Measurements from ENCODE around the gene SERPINA3. TPM values are rescaled to one million over a fixed set of nuclear protein-coding genes. Genes with fewer than 3 reads are reported as not detected.

Gene SERPINA3
- total and polyA plus RNA-seq, 8 donors: 1,011 to 4,136 (median 2,518) TPM

DNA sequence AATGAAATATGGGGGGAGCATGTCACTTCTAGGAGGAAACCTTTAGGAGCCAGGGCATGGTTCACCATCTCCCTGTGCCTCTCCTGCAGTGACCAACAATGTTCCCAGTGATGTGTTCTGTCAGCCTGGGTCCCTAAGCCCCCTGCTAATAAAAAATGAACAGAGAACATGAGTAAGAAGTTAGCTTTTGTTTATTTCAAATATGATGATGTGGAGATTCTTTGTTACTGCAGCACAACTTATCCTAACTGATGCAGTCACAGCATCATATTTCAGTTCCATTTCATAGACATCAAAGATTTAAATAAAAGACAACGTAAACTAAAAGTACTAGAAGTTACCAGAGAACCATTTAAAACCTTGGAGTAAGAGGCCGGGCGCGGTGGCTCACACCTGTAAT lies 43.9 kb downstream of the SERPINA3 start:
- H3K9me3 ChIP-seq: no peaks in the 10 kb centered on the region
- no peak for FAIRE-seq

DNA sequence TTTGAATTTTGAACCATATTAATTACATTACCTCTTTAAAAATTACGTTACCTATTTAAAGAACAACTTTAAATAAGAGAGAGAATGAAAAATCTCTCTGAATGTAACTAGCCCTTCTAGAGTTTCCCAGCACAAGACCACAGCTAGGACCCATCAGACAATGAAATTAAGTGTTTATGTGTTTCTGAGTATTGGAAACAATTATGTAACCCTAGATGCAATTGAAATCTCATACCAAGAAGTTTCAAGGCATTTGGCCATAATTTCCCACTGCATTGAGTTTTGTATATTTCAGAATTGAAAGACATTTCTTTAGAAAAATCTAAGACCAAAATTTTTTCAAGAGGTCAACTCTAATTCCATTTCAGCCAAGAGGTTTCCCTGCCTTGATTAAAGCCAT lies 47.1 kb downstream of the SERPINA3 start:
- peaks cover 0 to 6% (median 0%) of the 10 kb centered on the region in 3 donors for H3K4me1 ChIP-seq
- whole genome bisulfite sequencing, 2 donors: 84 to 90% methylated on average over 1 of the region's 1 CpG
- TF ChIP-seq, protein P1, sequence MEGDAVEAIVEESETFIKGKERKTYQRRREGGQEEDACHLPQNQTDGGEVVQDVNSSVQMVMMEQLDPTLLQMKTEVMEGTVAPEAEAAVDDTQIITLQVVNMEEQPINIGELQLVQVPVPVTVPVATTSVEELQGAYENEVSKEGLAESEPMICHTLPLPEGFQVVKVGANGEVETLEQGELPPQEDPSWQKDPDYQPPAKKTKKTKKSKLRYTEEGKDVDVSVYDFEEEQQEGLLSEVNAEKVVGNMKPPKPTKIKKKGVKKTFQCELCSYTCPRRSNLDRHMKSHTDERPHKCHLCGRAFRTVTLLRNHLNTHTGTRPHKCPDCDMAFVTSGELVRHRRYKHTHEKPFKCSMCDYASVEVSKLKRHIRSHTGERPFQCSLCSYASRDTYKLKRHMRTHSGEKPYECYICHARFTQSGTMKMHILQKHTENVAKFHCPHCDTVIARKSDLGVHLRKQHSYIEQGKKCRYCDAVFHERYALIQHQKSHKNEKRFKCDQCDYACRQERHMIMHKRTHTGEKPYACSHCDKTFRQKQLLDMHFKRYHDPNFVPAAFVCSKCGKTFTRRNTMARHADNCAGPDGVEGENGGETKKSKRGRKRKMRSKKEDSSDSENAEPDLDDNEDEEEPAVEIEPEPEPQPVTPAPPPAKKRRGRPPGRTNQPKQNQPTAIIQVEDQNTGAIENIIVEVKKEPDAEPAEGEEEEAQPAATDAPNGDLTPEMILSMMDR (IDR thresholded peaks at IDR 0.05): no peak
- H3K36me3 ChIP-seq: no peaks in the 10 kb centered on the region
- no peak overlapping the region for H3K27ac ChIP-seq
- H3K9me3 ChIP-seq: no peaks in the 10 kb centered on the region
- ATAC-seq: no peak
- no peak for DNase-seq
- H3K4me3 ChIP-seq: no peak overlapping the region
- intact Hi-C loops (cut with DNase I): no loop called here
- FAIRE-seq: no peak
- H3K27me3 ChIP-seq: no peaks in the 10 kb centered on the region

More for the DNA sequence above, 43.9 kb downstream of the SERPINA3 start:
- H3K27me3 ChIP-seq: no peaks in the 10 kb centered on the region
- H3K27ac ChIP-seq: peak overlapping the region in 1 of 4 donors; percentile 9
- TF ChIP-seq, protein P1 (IDR thresholded peaks at IDR 0.05): no peak
- no peak overlapping the region for H3K4me3 ChIP-seq
- intact Hi-C loops (cut with DNase I): no loop called here
- DNase-seq: no peak
- 91 to 95% methylated on average over 4 of the region's 4 CpGs for WGBS, 2 donors
- H3K36me3 ChIP-seq: no peaks in the 10 kb centered on the region
- peaks cover 0 to 6% (median 0%) of the 10 kb centered on the region in 3 donors for H3K4me1 ChIP-seq
- ATAC-seq: no peak

DNA sequence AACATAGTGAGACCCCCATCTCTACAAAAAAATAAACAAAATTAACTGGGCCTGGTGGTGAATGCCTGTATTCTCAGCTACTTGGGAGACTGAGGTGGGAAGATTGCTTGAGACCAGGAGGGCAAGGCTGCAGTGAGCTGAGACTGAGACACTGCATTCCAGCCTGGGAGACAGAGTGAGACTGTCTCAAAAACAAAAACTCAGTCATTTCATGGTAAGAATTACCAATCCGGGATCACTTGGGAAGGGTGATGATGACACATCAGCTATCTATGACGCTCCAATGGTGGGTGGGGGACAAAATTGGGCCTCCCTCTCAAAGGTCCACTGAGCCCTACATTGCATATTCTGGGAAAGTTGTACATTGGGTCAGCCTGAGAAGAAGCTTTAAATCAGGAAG lies 47.7 kb downstream of the SERPINA3 start:
- ATAC-seq: no peak
- WGBS, 2 donors: 70 to 83% methylated on average over 2 of the region's 2 CpGs
- intact Hi-C loops (cut with DNase I): no loop called here

DNA sequence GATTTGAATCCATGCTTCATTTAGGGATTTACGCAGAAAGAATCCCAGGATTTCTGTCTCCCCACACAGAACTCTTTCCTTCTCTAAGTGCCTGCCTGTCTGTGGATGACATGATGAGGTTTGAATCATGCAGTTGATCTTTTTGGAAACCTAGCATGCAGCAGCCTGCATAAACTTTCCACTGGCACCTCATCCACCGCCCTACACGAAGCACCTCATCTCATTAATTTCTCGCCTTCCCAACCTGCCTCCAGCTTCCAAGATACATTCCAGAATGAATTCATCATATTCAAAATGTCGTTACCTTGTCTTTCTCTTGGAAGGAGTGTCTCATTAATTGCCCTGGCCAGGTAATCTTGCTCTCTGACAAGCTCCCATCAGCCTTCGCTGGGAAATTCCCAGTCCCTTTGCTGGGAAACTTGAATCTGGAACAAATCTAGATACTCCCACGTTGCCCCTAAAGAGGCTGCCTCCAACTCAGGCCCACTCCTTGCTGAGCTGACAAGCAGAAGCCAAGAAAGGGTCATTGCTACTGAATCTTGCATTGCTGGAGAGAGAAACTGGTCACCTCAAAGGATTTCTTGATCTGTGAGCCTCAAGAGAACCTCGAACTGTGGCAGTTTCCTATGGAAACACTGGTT lies 48.2 kb downstream of the SERPINA3 start:
- DNase-seq (no peak), FAIRE-seq (no peak), ATAC-seq (no peak)
- H3K36me3 ChIP-seq: no peaks in the 10 kb centered on the region
- intact Hi-C loops (cut with DNase I): no loop called here
- H3K4me3 ChIP-seq: no peak overlapping the region
- H3K27ac ChIP-seq: no peak overlapping the region
- no peaks in the 10 kb centered on the region for H3K27me3 ChIP-seq
- no peaks in the 10 kb centered on the region for H3K4me1 ChIP-seq
- TF ChIP-seq, protein P1 (IDR thresholded peaks at IDR 0.05): no peak
- H3K9me3 ChIP-seq: no peaks in the 10 kb centered on the region
- WGBS, 2 donors: 69 to 76% methylated on average over 8 of the region's 8 CpGs

More for the DNA sequence above, 47.7 kb downstream of the SERPINA3 start:
- FAIRE-seq (no peak), DNase-seq (no peak)
- H3K4me1 ChIP-seq: peaks cover 0 to under 1% (median 0%) of the 10 kb centered on the region in 3 donors
- no peaks in the 10 kb centered on the region for H3K9me3 ChIP-seq
- H3K27me3 ChIP-seq: no peaks in the 10 kb centered on the region
- H3K27ac ChIP-seq: no peak overlapping the region
- H3K36me3 ChIP-seq: no peaks in the 10 kb centered on the region
- TF ChIP-seq, protein P1 (IDR thresholded peaks at IDR 0.05): no peak
- H3K4me3 ChIP-seq: no peak overlapping the region

DNA sequence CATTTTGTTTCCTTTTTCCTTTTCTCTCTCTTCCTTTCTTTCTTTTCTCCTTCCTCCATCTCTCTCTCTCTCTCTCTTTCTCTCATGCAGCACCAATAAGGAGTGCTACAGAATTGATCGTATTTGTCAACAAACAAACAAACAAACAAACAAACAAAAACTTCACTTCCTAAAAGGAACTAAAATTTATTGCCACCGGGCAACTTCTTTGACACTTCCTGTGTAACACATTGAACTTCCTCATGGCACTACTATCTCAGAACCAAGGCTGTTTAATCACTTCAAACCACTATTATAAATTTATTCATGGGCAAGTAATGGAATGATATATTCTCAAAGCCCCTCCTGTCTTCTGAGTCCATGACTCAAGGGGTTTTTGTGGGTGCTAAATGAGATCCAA lies 51.3 kb downstream of the SERPINA3 start:
- H3K36me3 ChIP-seq: no peaks in the 10 kb centered on the region

More for the DNA sequence above, 51.3 kb downstream of the SERPINA3 start:
- H3K27me3 ChIP-seq: no peaks in the 10 kb centered on the region
- TF ChIP-seq, protein P1 (IDR thresholded peaks at IDR 0.05): no peak
- DNase-seq: no peak
- intact Hi-C loops (cut with DNase I): no loop called here
- no peak for ATAC-seq
- FAIRE-seq: no peak
- 62 to 83% methylated on average over 2 of the region's 2 CpGs for WGBS, 2 donors
- H3K4me3 ChIP-seq: no peak overlapping the region
- H3K4me1 ChIP-seq: no peaks in the 10 kb centered on the region
- H3K9me3 ChIP-seq: no peaks in the 10 kb centered on the region
- no peak overlapping the region for H3K27ac ChIP-seq

Data from pancreas (tissue), 10 donors.